ENCODE data around the gene STXBP4.

The STXBP4 gene

GRCh38 chr17:55117164-55117563 lies 148.6 kb downstream of the STXBP4 start:
- H3K36me3 Mint-ChIP-seq (ENCODE audit: insufficient read depth): no peaks in the 10 kb centered on the region
- H3K27me3 Mint-ChIP-seq: no peaks in the 10 kb centered on the region
- no peaks in the 10 kb centered on the region for H3K9me3 Mint-ChIP-seq
- DNase-seq (ENCODE audit: low spot score in 2 of 2) (no peak), ATAC-seq (replicated peaks; ENCODE audit: extremely low read depth, poor library complexity, severe bottlenecking) (no peak)
- H3K4me3 Mint-ChIP-seq: no peak overlapping the region
- H3K27ac Mint-ChIP-seq (ENCODE audit: low read depth): no peak overlapping the region
- H3K4me1 Mint-ChIP-seq: peaks cover 5% of the 10 kb centered on the region

- Mint-ChIP-seq H3K27me3 (no peaks in the 10 kb centered on the region), H3K36me3 (ENCODE audit: insufficient read depth) (no peaks in the 10 kb centered on the region), H3K9me3 (no peaks in the 10 kb centered on the region), H3K27ac (ENCODE audit: low read depth) (no peak overlapping the region), H3K4me3 (no peak overlapping the region), H3K4me1 (peaks cover 5% of the 10 kb centered on the region)
- ATAC-seq (replicated peaks; ENCODE audit: extremely low read depth, poor library complexity, severe bottlenecking): no peak
- no peak for DNase-seq (ENCODE audit: low spot score in 2 of 2)
Observed at GRCh38 chr17:55120651-55121050, 152.1 kb downstream of the STXBP4 start.

GRCh38 chr17:55121268-55121667 lies 152.7 kb downstream of the STXBP4 start:
- H3K27me3 Mint-ChIP-seq: no peaks in the 10 kb centered on the region
- no peak overlapping the region for H3K4me3 Mint-ChIP-seq
- H3K27ac Mint-ChIP-seq (ENCODE audit: low read depth): no peak overlapping the region
- peaks cover 3% of the 10 kb centered on the region for H3K4me1 Mint-ChIP-seq
- DNase-seq (ENCODE audit: low spot score in 2 of 2): no peak
- H3K36me3 Mint-ChIP-seq (ENCODE audit: insufficient read depth): no peaks in the 10 kb centered on the region
- no peak for ATAC-seq (replicated peaks; ENCODE audit: extremely low read depth, poor library complexity, severe bottlenecking)
- no peaks in the 10 kb centered on the region for H3K9me3 Mint-ChIP-seq

- no peaks in the 10 kb centered on the region for H3K27me3 Mint-ChIP-seq
- H3K4me1 Mint-ChIP-seq: no peaks in the 10 kb centered on the region
- no peak overlapping the region for H3K27ac Mint-ChIP-seq (ENCODE audit: low read depth)
- H3K9me3 Mint-ChIP-seq: no peaks in the 10 kb centered on the region
- ATAC-seq (replicated peaks; ENCODE audit: extremely low read depth, poor library complexity, severe bottlenecking) (no peak), DNase-seq (ENCODE audit: low spot score in 2 of 2) (no peak)
- H3K4me3 Mint-ChIP-seq: no peak overlapping the region
- no peaks in the 10 kb centered on the region for H3K36me3 Mint-ChIP-seq (ENCODE audit: insufficient read depth)
Observed at GRCh38 chr17:55122114-55122513, 153.5 kb downstream of the STXBP4 start.

- no peaks in the 10 kb centered on the region for H3K36me3 Mint-ChIP-seq (ENCODE audit: insufficient read depth)
- no peak for DNase-seq (ENCODE audit: low spot score in 2 of 2)
- no peak overlapping the region for H3K4me3 Mint-ChIP-seq
- ATAC-seq (replicated peaks; ENCODE audit: extremely low read depth, poor library complexity, severe bottlenecking): no peak
- no peaks in the 10 kb centered on the region for H3K9me3 Mint-ChIP-seq
- no peaks in the 10 kb centered on the region for H3K4me1 Mint-ChIP-seq
- no peak overlapping the region for H3K27ac Mint-ChIP-seq (ENCODE audit: low read depth)
- H3K27me3 Mint-ChIP-seq: no peaks in the 10 kb centered on the region
Observed at GRCh38 chr17:55124730-55125360, 156.3 kb downstream of the STXBP4 start.

- Mint-ChIP-seq H3K27me3 (no peaks in the 10 kb centered on the region), H3K36me3 (ENCODE audit: insufficient read depth) (no peaks in the 10 kb centered on the region), H3K27ac (ENCODE audit: low read depth) (no peak overlapping the region), H3K4me1 (no peaks in the 10 kb centered on the region), H3K4me3 (no peak overlapping the region), H3K9me3 (no peaks in the 10 kb centered on the region)
- no peak for DNase-seq (ENCODE audit: low spot score in 2 of 2)
- no peak for ATAC-seq (replicated peaks; ENCODE audit: extremely low read depth, poor library complexity, severe bottlenecking)
Observed at GRCh38 chr17:55133583-55133982, 165.0 kb downstream of the STXBP4 start.

GRCh38 chr17:55134486-55135157 lies 166.1 kb downstream of the STXBP4 start:
- no peak overlapping the region for H3K4me3 Mint-ChIP-seq
- H3K27ac Mint-ChIP-seq (ENCODE audit: low read depth): no peak overlapping the region
- H3K4me1 Mint-ChIP-seq: no peaks in the 10 kb centered on the region
- H3K27me3 Mint-ChIP-seq: no peaks in the 10 kb centered on the region
- ATAC-seq (replicated peaks; ENCODE audit: extremely low read depth, poor library complexity, severe bottlenecking): no peak
- H3K36me3 Mint-ChIP-seq (ENCODE audit: insufficient read depth): no peaks in the 10 kb centered on the region
- no peak for DNase-seq (ENCODE audit: low spot score in 2 of 2)
- H3K9me3 Mint-ChIP-seq: no peaks in the 10 kb centered on the region

- Mint-ChIP-seq H3K27me3 (no peaks in the 10 kb centered on the region), H3K4me3 (no peak overlapping the region), H3K9me3 (no peaks in the 10 kb centered on the region), H3K27ac (ENCODE audit: low read depth) (no peak overlapping the region), H3K36me3 (ENCODE audit: insufficient read depth) (no peaks in the 10 kb centered on the region), H3K4me1 (no peaks in the 10 kb centered on the region)
- no peak for DNase-seq (ENCODE audit: low spot score in 2 of 2)
- no peak for ATAC-seq (replicated peaks; ENCODE audit: extremely low read depth, poor library complexity, severe bottlenecking)
Observed at GRCh38 chr17:55140809-55141208, 172.2 kb downstream of the STXBP4 start.

GRCh38 chr17:55144518-55144917 lies 176.0 kb downstream of the STXBP4 start:
- no peaks in the 10 kb centered on the region for H3K4me1 Mint-ChIP-seq
- no peak for ATAC-seq (replicated peaks; ENCODE audit: extremely low read depth, poor library complexity, severe bottlenecking)
- no peaks in the 10 kb centered on the region for H3K36me3 Mint-ChIP-seq (ENCODE audit: insufficient read depth)
- no peak overlapping the region for H3K4me3 Mint-ChIP-seq
- H3K27ac Mint-ChIP-seq (ENCODE audit: low read depth): no peak overlapping the region
- no peak for DNase-seq (ENCODE audit: low spot score in 2 of 2)
- no peaks in the 10 kb centered on the region for H3K27me3 Mint-ChIP-seq
- H3K9me3 Mint-ChIP-seq: no peaks in the 10 kb centered on the region

GRCh38 chr17:55149485-55149884 lies 180.9 kb downstream of the STXBP4 start:
- H3K27me3 Mint-ChIP-seq: no peaks in the 10 kb centered on the region
- ATAC-seq (replicated peaks; ENCODE audit: extremely low read depth, poor library complexity, severe bottlenecking): no peak
- no peaks in the 10 kb centered on the region for H3K4me1 Mint-ChIP-seq
- no peak for DNase-seq (ENCODE audit: low spot score in 2 of 2)
- no peaks in the 10 kb centered on the region for H3K9me3 Mint-ChIP-seq
- H3K4me3 Mint-ChIP-seq: no peak overlapping the region
- H3K36me3 Mint-ChIP-seq (ENCODE audit: insufficient read depth): peaks cover 2% of the 10 kb centered on the region
- no peak overlapping the region for H3K27ac Mint-ChIP-seq (ENCODE audit: low read depth)

- Mint-ChIP-seq H3K4me1 (no peaks in the 10 kb centered on the region), H3K27me3 (no peaks in the 10 kb centered on the region), H3K36me3 (ENCODE audit: insufficient read depth) (peaks cover 2% of the 10 kb centered on the region), H3K4me3 (no peak overlapping the region), H3K9me3 (no peaks in the 10 kb centered on the region), H3K27ac (ENCODE audit: low read depth) (no peak overlapping the region)
- ATAC-seq (replicated peaks; ENCODE audit: extremely low read depth, poor library complexity, severe bottlenecking): no peak
- DNase-seq (ENCODE audit: low spot score in 2 of 2): no peak
Observed at GRCh38 chr17:55152236-55152635, 183.7 kb downstream of the STXBP4 start.

- ATAC-seq (replicated peaks; ENCODE audit: extremely low read depth, poor library complexity, severe bottlenecking): no peak
- Mint-ChIP-seq H3K27ac (ENCODE audit: low read depth) (no peak overlapping the region), H3K36me3 (ENCODE audit: insufficient read depth) (peaks cover 2% of the 10 kb centered on the region), H3K4me1 (no peaks in the 10 kb centered on the region), H3K9me3 (no peaks in the 10 kb centered on the region), H3K4me3 (no peak overlapping the region), H3K27me3 (no peaks in the 10 kb centered on the region)
- DNase-seq (ENCODE audit: low spot score in 2 of 2): no peak
Observed at GRCh38 chr17:55154101-55154500, 185.5 kb downstream of the STXBP4 start.

GRCh38 chr17:55155856-55156560 lies 187.4 kb downstream of the STXBP4 start:
- Mint-ChIP-seq H3K36me3 (ENCODE audit: insufficient read depth) (peaks cover 4% of the 10 kb centered on the region), H3K4me3 (no peak overlapping the region), H3K27ac (ENCODE audit: low read depth) (no peak overlapping the region), H3K9me3 (no peaks in the 10 kb centered on the region), H3K4me1 (no peaks in the 10 kb centered on the region), H3K27me3 (no peaks in the 10 kb centered on the region)
- DNase-seq (ENCODE audit: low spot score in 2 of 2) (no peak), ATAC-seq (replicated peaks; ENCODE audit: extremely low read depth, poor library complexity, severe bottlenecking) (no peak)
